IPS-15b (cell line): ENCODE results near the gene SHC2.

ENCODE experiments used
- H3K27me3 ChIP-seq: one replicate; pipeline ENCODE4 v1.6.1; 2013; ENCODE audit warnings: low read length; ENCODE audit not compliant: control insufficient read depth, insufficient read depth
- H3K36me3 ChIP-seq: one replicate; pipeline ENCODE4 v1.6.1; 2013; ENCODE audit warnings: low read length; ENCODE audit not compliant: control insufficient read depth, insufficient read depth
- H3K4me1 ChIP-seq: one replicate; pipeline ENCODE4 v1.6.1; 2013; ENCODE audit warnings: mild to moderate bottlenecking, low read length; ENCODE audit not compliant: control insufficient read depth, insufficient read depth
- H3K4me3 ChIP-seq: one replicate; pipeline ENCODE4 v1.5.1; 2013; ENCODE audit warnings: low read depth, low read length
- H3K9ac ChIP-seq: one replicate; pipeline ENCODE4 v1.6.1; 2013; ENCODE audit warnings: low read depth, mild to moderate bottlenecking, low read length
- H3K9me3 ChIP-seq: one replicate; pipeline ENCODE4 v1.6.1; 2013; ENCODE audit warnings: mild to moderate bottlenecking, low read length; ENCODE audit not compliant: control insufficient read depth, insufficient read depth

Gene SHC2

DNA sequence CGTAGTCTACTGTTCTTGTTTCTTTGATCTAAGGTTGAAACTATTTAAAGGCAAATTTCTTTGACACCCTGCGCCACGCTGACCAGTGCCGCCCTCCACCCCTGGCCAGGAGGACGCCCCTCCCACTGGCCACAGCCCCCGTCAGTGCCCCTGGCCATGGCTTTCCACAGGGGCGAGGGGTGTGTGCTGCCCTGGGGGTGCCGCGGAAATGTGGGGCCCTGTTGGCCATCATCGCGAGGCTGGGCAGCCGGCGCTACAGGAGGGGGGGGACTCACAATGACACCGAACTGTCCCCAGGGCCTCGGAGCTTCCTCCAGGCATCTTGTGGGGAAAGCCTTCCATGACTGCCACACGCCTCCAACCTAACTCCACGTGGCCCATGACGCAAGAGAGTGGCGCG, 10.9 kb downstream of the SHC2 start:
- no peaks in the 10 kb centered on the region for H3K4me1 ChIP-seq
- H3K4me3 ChIP-seq: no peak overlapping the region
- H3K9me3 ChIP-seq: no peaks in the 10 kb centered on the region
- H3K36me3 ChIP-seq: peaks cover 10% of the 10 kb centered on the region
- H3K27me3 ChIP-seq: no peaks in the 10 kb centered on the region
- no peak overlapping the region for H3K9ac ChIP-seq

GRCh38 chr19:447816-448560, 12.8 kb downstream of the SHC2 start:
- Histone ChIP-seq H3K4me1 (no peaks in the 10 kb centered on the region), H3K9me3 (no peaks in the 10 kb centered on the region), H3K4me3 (no peak overlapping the region), H3K9ac (no peak overlapping the region), H3K27me3 (no peaks in the 10 kb centered on the region), H3K36me3 (peaks cover 10% of the 10 kb centered on the region)

GRCh38 chr19:447064-447426, 13.8 kb downstream of the SHC2 start:
- Histone ChIP-seq H3K4me3 (no peak overlapping the region), H3K9ac (no peak overlapping the region), H3K36me3 (peaks cover 10% of the 10 kb centered on the region), H3K27me3 (no peaks in the 10 kb centered on the region), H3K4me1 (no peaks in the 10 kb centered on the region), H3K9me3 (no peaks in the 10 kb centered on the region)

DNA sequence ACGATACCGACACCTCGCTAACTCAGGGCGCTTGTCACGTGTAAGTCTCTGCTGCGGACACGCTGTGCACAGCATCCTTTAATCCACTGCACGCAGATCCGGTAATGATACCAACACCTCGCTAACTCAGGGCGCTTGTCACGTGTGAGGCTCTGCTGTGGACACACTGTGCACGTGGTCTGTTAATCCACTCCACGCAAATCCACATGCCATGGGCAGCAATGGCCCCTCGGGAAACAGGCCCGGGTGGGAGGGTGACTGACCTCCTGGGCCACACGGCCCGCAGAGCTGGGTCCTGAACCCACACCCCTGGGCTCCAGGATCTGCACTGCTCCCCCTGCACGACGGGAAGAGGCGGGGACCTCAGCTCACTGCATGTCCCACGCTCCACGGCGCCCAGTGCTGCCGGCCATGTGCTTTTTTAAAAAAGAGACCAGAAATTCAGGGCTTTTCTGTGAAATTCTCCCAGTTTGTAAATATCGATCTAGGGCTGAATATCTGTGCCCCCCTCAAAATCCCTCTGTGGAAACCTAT, 16.1 kb downstream of the SHC2 start:
- H3K4me3 ChIP-seq: no peak overlapping the region

GRCh38 chr19:443005-443404, 17.8 kb downstream of the SHC2 start:
- Histone ChIP-seq H3K27me3 (no peaks in the 10 kb centered on the region), H3K9me3 (no peaks in the 10 kb centered on the region), H3K4me3 (no peak overlapping the region), H3K9ac (no peak overlapping the region), H3K36me3 (peaks cover 2% of the 10 kb centered on the region), H3K4me1 (no peaks in the 10 kb centered on the region)

More for the DNA sequence above, 16.1 kb downstream of the SHC2 start:
- Histone ChIP-seq H3K4me1 (no peaks in the 10 kb centered on the region), H3K36me3 (peaks cover 3% of the 10 kb centered on the region), H3K27me3 (no peaks in the 10 kb centered on the region), H3K9me3 (no peaks in the 10 kb centered on the region), H3K9ac (no peak overlapping the region)

DNA sequence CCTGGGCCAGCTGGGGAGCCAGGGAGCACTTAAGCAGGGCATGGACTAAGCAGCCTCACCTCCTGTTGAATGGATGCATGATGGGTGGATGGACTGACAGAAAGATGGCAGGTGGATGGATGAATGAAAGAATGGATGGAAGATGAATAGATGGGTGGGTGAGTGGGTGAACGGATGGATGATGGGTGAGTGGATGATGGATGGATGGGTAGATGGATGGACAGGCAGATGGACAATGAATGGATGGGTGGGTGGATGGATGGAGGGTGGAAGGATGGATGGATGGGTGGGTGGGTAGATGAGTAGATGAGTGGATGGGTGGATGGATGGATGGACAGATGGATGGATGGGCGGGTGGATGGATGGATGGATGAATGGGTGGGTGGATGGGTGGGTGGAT, 18.7 kb downstream of the SHC2 start:
- Histone ChIP-seq H3K27me3 (no peaks in the 10 kb centered on the region), H3K9me3 (no peaks in the 10 kb centered on the region), H3K4me1 (no peaks in the 10 kb centered on the region), H3K9ac (no peak overlapping the region), H3K36me3 (no peaks in the 10 kb centered on the region), H3K4me3 (no peak overlapping the region)

- H3K9me3 ChIP-seq: no peaks in the 10 kb centered on the region
- no peak overlapping the region for H3K9ac ChIP-seq
- no peak overlapping the region for H3K4me3 ChIP-seq
- no peaks in the 10 kb centered on the region for H3K4me1 ChIP-seq
- H3K36me3 ChIP-seq: peaks cover 4% of the 10 kb centered on the region
- no peaks in the 10 kb centered on the region for H3K27me3 ChIP-seq
Measured at GRCh38 chr19:441213-441836, 19.5 kb downstream of the SHC2 start.

DNA sequence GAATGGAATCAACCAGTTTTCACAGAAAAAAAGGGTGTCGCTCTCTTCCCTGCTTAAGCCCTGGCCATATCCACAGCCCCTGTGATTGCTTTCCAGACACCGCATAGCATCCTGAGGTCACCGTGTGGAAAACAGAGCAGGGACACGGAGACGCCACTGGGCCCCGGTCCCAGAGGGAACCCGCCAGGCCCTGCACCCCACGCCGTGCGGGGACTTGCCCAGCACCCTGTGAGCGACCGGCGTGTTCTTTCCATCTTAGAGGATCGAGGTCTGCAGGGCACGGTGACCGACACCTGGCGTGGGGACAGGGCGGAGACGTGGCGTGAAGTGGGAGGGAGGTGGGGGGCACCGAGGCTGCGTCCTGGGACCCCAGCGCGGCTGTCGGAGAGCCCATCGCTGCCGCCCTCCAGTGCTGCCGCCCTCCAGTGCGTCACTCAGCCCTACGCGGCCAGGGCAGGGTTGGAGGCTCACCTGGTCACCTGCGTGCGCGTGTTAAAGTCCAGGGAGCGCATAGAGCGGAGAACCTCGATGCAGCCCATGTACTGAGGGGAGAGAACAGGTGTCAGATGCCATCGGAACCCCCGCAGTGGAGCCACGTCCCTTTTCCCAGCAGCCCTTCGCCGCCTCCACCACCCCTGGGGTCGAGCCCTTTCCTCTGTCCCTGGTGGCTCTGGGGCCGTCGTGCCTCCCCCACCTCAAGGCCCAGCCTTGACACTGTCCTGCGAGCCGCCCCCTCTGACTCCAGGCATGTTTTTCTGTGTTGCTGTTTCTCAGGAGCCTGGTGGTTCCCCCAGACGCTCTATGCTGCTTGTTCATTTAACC, 20.2 kb downstream of the SHC2 start:
- H3K9ac ChIP-seq: no peak overlapping the region
- H3K4me1 ChIP-seq: no peaks in the 10 kb centered on the region
- no peaks in the 10 kb centered on the region for H3K27me3 ChIP-seq
- no peak overlapping the region for H3K4me3 ChIP-seq
- peaks cover 4% of the 10 kb centered on the region for H3K36me3 ChIP-seq
- H3K9me3 ChIP-seq: no peaks in the 10 kb centered on the region

GRCh38 chr19:439167-439900, 21.5 kb downstream of the SHC2 start:
- H3K9ac ChIP-seq: no peak overlapping the region
- peaks cover 12% of the 10 kb centered on the region for H3K36me3 ChIP-seq
- H3K9me3 ChIP-seq: no peaks in the 10 kb centered on the region
- no peaks in the 10 kb centered on the region for H3K27me3 ChIP-seq
- no peaks in the 10 kb centered on the region for H3K4me1 ChIP-seq
- no peak overlapping the region for H3K4me3 ChIP-seq

- Histone ChIP-seq H3K9me3 (no peaks in the 10 kb centered on the region), H3K4me3 (no peak overlapping the region), H3K4me1 (no peaks in the 10 kb centered on the region), H3K27me3 (no peaks in the 10 kb centered on the region), H3K9ac (no peak overlapping the region), H3K36me3 (peaks cover 16% of the 10 kb centered on the region)
Measured at GRCh38 chr19:438416-438958, 22.3 kb downstream of the SHC2 start.

- Histone ChIP-seq H3K9me3 (no peaks in the 10 kb centered on the region), H3K27me3 (no peaks in the 10 kb centered on the region)
Measured at GRCh38 chr19:437041-437440, 23.8 kb downstream of the SHC2 start.

More at GRCh38 chr19:437041-437440, 23.8 kb downstream of the SHC2 start:
- Histone ChIP-seq H3K4me1 (no peaks in the 10 kb centered on the region), H3K4me3 (no peak overlapping the region), H3K36me3 (peaks cover 16% of the 10 kb centered on the region), H3K9ac (no peak overlapping the region)
